Fibroblast of skin of left quadriceps (primary cell): Measurements from ENCODE around the gene CCDC57.

Experiments
- DNase-seq, 2 experiments: peaks; one replicate each; pipeline ENCODE4 v3.0.0-alpha.2; 2013; ENCODE audit warnings: low read depth in 2 of 2

CCDC57 gene

GRCh38 chr17:82247182-82247823 lies 34.7 kb upstream of the CCDC57 start:
- no peak for DNase-seq

- no peak for DNase-seq
These were observed 33.9 kb upstream of the CCDC57 start for GRCh38 chr17:82246365-82247181.

- no peak for DNase-seq
These were observed 33.4 kb upstream of the CCDC57 start for GRCh38 chr17:82246040-82246364.

- no peak for DNase-seq
These were observed 32.7 kb upstream of the CCDC57 start for GRCh38 chr17:82245134-82246039.

- DNase-seq: no peak
These were observed 31.9 kb upstream of the CCDC57 start for GRCh38 chr17:82244413-82245133.

GRCh38 chr17:82243648-82244412 lies 31.2 kb upstream of the CCDC57 start:
- no peak for DNase-seq

- peak; percentile 60 to 64 for DNase-seq
These were observed 30.5 kb upstream of the CCDC57 start for GRCh38 chr17:82242977-82243647.

- DNase-seq: no peak
These were observed 30.0 kb upstream of the CCDC57 start for GRCh38 chr17:82242698-82242976.

GRCh38 chr17:82241926-82242697 lies 29.5 kb upstream of the CCDC57 start:
- DNase-seq: no peak

- no peak for DNase-seq
These were observed 28.7 kb upstream of the CCDC57 start for GRCh38 chr17:82241183-82241925.

GRCh38 chr17:82240506-82241182 lies 28.0 kb upstream of the CCDC57 start:
- DNase-seq: no peak

- no peak for DNase-seq
These were observed 27.4 kb upstream of the CCDC57 start for GRCh38 chr17:82239926-82240505.

GRCh38 chr17:82239401-82239925 lies 26.8 kb upstream of the CCDC57 start:
- no peak for DNase-seq

GRCh38 chr17:82238472-82239201 lies 26.0 kb upstream of the CCDC57 start:
- no peak for DNase-seq

GRCh38 chr17:82237746-82238471 lies 25.3 kb upstream of the CCDC57 start:
- no peak for DNase-seq

GRCh38 chr17:82237083-82237745 lies 24.6 kb upstream of the CCDC57 start:
- DNase-seq: no peak
